ENCODE results near the gene NOL8.

The NOL8 gene

DNA sequence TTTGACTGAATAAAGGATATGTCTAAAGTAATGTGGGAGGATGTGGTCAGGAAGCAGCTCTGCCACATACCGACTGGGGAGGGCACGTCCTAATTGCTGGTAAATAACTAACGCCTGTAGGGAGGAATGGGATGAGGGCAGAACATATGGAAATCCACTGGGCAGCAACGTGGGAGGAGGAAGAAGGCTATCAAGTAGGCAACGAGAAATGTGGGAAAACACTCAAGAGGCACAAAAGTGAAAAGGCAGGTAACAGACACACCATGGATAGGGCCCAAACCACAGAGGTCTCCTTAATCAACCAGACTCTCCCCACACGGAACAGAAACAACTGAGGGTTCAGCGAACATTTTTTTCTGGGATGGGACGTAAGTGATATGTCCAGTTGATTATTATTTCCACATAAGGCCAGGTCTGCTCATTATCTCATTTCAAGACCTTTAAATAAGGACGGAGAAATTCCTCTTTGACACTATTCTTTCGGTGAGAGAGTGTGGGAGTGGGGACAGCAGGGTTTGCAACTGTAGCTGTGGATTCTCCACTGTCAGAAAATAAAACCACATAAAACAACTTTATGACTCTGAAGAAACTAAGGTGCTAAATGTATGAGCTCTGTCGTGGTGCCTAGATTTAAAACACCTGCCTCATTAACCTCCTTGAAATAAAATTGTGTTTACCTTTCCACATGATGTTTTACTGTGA, 48.7 kb downstream of the NOL8 start:
- no peak for TF ChIP-seq CREB1 (IDR thresholded peaks at IDR 0.05; ENCODE audit: low read depth)
- no peak for TF ChIP-seq CEBPB (IDR thresholded peaks at IDR 0.05)
- TF ChIP-seq FOXM1 (IDR thresholded peaks at IDR 0.05; ENCODE audit: borderline replicate concordance, low read depth), result no peak
- TF ChIP-seq ZBTB7A (IDR thresholded peaks at IDR 0.05; ENCODE audit: low read depth), result no peak
- TF ChIP-seq TEAD4 (IDR thresholded peaks at IDR 0.05), result no peak
- no peak for TF ChIP-seq MAX (IDR thresholded peaks at IDR 0.05)
- TF ChIP-seq, protein P1, sequence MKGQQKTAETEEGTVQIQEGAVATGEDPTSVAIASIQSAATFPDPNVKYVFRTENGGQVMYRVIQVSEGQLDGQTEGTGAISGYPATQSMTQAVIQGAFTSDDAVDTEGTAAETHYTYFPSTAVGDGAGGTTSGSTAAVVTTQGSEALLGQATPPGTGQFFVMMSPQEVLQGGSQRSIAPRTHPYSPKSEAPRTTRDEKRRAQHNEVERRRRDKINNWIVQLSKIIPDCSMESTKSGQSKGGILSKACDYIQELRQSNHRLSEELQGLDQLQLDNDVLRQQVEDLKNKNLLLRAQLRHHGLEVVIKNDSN (IDR thresholded peaks at IDR 0.05), result no peak
- no peak for TF ChIP-seq TAF1 (IDR thresholded peaks at IDR 0.05; ENCODE audit: low read depth)

DNA sequence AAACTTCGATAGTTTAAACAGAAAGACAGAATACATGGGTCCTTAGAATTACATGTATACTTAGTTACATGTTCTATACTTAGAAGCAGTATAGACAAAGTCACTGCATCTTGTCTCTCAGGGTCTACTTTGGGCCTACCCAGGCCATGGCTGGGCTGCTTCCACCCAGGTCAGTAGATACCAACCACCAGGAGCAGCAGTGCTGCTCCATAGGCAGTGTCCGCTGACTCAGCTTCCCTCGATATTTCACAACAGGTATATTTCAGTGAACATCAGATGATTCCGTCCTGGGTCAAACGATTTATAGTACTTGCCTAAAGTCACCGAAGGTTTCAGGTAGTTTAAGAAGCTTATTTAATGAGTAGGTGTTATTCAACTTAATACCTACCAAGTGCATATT, 49.6 kb downstream of the NOL8 start:
- TF ChIP-seq, protein P2, sequence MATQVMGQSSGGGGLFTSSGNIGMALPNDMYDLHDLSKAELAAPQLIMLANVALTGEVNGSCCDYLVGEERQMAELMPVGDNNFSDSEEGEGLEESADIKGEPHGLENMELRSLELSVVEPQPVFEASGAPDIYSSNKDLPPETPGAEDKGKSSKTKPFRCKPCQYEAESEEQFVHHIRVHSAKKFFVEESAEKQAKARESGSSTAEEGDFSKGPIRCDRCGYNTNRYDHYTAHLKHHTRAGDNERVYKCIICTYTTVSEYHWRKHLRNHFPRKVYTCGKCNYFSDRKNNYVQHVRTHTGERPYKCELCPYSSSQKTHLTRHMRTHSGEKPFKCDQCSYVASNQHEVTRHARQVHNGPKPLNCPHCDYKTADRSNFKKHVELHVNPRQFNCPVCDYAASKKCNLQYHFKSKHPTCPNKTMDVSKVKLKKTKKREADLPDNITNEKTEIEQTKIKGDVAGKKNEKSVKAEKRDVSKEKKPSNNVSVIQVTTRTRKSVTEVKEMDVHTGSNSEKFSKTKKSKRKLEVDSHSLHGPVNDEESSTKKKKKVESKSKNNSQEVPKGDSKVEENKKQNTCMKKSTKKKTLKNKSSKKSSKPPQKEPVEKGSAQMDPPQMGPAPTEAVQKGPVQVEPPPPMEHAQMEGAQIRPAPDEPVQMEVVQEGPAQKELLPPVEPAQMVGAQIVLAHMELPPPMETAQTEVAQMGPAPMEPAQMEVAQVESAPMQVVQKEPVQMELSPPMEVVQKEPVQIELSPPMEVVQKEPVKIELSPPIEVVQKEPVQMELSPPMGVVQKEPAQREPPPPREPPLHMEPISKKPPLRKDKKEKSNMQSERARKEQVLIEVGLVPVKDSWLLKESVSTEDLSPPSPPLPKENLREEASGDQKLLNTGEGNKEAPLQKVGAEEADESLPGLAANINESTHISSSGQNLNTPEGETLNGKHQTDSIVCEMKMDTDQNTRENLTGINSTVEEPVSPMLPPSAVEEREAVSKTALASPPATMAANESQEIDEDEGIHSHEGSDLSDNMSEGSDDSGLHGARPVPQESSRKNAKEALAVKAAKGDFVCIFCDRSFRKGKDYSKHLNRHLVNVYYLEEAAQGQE (IDR thresholded peaks at IDR 0.05; ENCODE audit: low read depth), result no peak
- TF ChIP-seq YY1 (IDR thresholded peaks at IDR 0.05; ENCODE audit: low read depth), result no peak
- no peak for TF ChIP-seq TEAD4 (IDR thresholded peaks at IDR 0.05)
- no peak for TF ChIP-seq MAX (IDR thresholded peaks at IDR 0.05)
- TF ChIP-seq TCF12 (IDR thresholded peaks at IDR 0.05; ENCODE audit: low read depth), result no peak
- TF ChIP-seq ZBTB7A (IDR thresholded peaks at IDR 0.05; ENCODE audit: low read depth), result no peak
- TF ChIP-seq, protein P1 (IDR thresholded peaks at IDR 0.05), result no peak
- no peak for TF ChIP-seq TAF1 (IDR thresholded peaks at IDR 0.05; ENCODE audit: low read depth)
- TF ChIP-seq CEBPB (IDR thresholded peaks at IDR 0.05), result no peak
- TF ChIP-seq NFIC (IDR thresholded peaks at IDR 0.05), result no peak
- TF ChIP-seq EP300 (IDR thresholded peaks at IDR 0.05; ENCODE audit: borderline replicate concordance), result no peak
- TF ChIP-seq FOXM1 (IDR thresholded peaks at IDR 0.05; ENCODE audit: borderline replicate concordance, low read depth), result no peak
- TF ChIP-seq CREB1 (IDR thresholded peaks at IDR 0.05; ENCODE audit: low read depth), result no peak

DNA sequence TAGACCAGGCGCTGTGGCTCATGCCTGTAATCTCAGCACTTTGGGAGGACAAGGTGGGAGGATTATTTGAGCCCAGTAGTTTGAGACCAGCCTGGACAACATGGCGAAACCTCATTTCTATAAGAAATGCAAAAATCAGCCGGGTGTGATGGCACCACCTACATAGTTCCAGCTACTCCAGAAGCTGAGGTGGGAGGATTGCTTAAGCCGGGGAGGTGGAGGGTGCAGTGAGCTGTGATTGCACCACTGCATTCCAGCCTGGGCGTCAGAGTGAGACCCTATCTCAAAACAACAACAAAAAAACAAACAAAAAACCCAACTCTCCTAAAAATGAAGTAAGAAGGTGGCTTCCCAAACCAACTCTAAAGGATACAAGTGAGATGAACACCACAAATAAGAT, 54.6 kb downstream of the NOL8 start:
- TF ChIP-seq NFIC (IDR thresholded peaks at IDR 0.05) (no peak), RAD21 (IDR thresholded peaks at IDR 0.05; ENCODE audit: low read depth) (no peak), TAF1 (IDR thresholded peaks at IDR 0.05; ENCODE audit: low read depth) (no peak), TEAD4 (IDR thresholded peaks at IDR 0.05) (no peak), ZBTB7A (IDR thresholded peaks at IDR 0.05; ENCODE audit: low read depth) (no peak), EGR1 (IDR thresholded peaks at IDR 0.05) (no peak), CREB1 (IDR thresholded peaks at IDR 0.05; ENCODE audit: low read depth) (no peak), YY1 (IDR thresholded peaks at IDR 0.05; ENCODE audit: low read depth) (no peak), EP300 (IDR thresholded peaks at IDR 0.05; ENCODE audit: borderline replicate concordance) (no peak), FOXM1 (IDR thresholded peaks at IDR 0.05; ENCODE audit: borderline replicate concordance, low read depth) (no peak), TCF12 (IDR thresholded peaks at IDR 0.05; ENCODE audit: low read depth) (no peak)
- TF ChIP-seq, protein P1 (IDR thresholded peaks at IDR 0.05), result no peak
- TF ChIP-seq, protein P2 (IDR thresholded peaks at IDR 0.05; ENCODE audit: low read depth), result no peak

GRCh38 chr9:92266486-92266885, 58.7 kb downstream of the NOL8 start:
- TF ChIP-seq RAD21 (IDR thresholded peaks at IDR 0.05; ENCODE audit: low read depth) (no peak), EP300 (IDR thresholded peaks at IDR 0.05; ENCODE audit: borderline replicate concordance) (no peak), YY1 (IDR thresholded peaks at IDR 0.05; ENCODE audit: low read depth) (no peak), CREB1 (IDR thresholded peaks at IDR 0.05; ENCODE audit: low read depth) (no peak), TCF12 (IDR thresholded peaks at IDR 0.05; ENCODE audit: low read depth) (no peak), TAF1 (IDR thresholded peaks at IDR 0.05; ENCODE audit: low read depth) (no peak), NFIC (IDR thresholded peaks at IDR 0.05) (no peak), EGR1 (IDR thresholded peaks at IDR 0.05) (no peak), ZBTB7A (IDR thresholded peaks at IDR 0.05; ENCODE audit: low read depth) (no peak), TEAD4 (IDR thresholded peaks at IDR 0.05) (no peak)
- TF ChIP-seq, protein P1 (IDR thresholded peaks at IDR 0.05), result no peak
- TF ChIP-seq, protein P2 (IDR thresholded peaks at IDR 0.05; ENCODE audit: low read depth), result no peak

Measured in Ishikawa (cell line).